K562 (cell line): Measurements from ENCODE around the gene MATN1. TPM values are rescaled to one million over a fixed set of nuclear protein-coding genes. Genes with fewer than 3 reads are reported as not detected.
A peak's percentile ranks its signal among the peaks of the same experiment; 100 is the strongest.

Source experiments
- BRD9 ChIP-seq: fragments of 450-650 bp; IDR thresholded peaks from 2 replicates; pipeline ENCODE4 v1.6.1; 2018; ENCODE audit warnings: low read depth; ENCODE audit not compliant: partially characterized antibody
- CREB1 ChIP-seq, 2 experiments: sonication (generic) in 1 of 2; formaldehyde crosslinking in 1 of 2; IDR thresholded peaks; 2 replicates each; pipeline versions ENCODE4 v1.6.1 to v1.8.0; 2012 to 2022; ENCODE audit warnings: inconsistent platforms in 1 of 2, mild to moderate bottlenecking in 1 of 2, missing genetic modification reagents in 1 of 2, moderate library complexity in 1 of 2
- HDAC1 ChIP-seq, 2 experiments: fragments of 450-650 bp; IDR thresholded peaks; 2 replicates each; pipeline ENCODE4 v1.6.1; 2016 to 2017; ENCODE audit warnings: inconsistent platforms in 1 of 2, mild to moderate bottlenecking in 1 of 2, moderate library complexity in 1 of 2
- MBD2 ChIP-seq: sonication (generic); IDR thresholded peaks from 2 replicates; pipeline ENCODE4 v1.6.1; 2016; ENCODE audit warnings: low read depth, borderline replicate concordance
- MECOM ChIP-seq: fragments of 250-450 bp; sonication (Bioruptor Pico); IDR thresholded peaks from 2 replicates; pipeline ENCODE4 v1.8.0; 2022; ENCODE audit warnings: inconsistent platforms
- MYBL2 ChIP-seq, 2 experiments: fragments of 450-650 bp in 1 of 2; sonication (generic) in 1 of 2; formaldehyde crosslinking in 1 of 2; IDR thresholded peaks; 2 replicates each; pipeline versions ENCODE4 v1.6.1 to v1.8.1; 2017 to 2022; ENCODE audit warnings: borderline replicate concordance in 1 of 2, inconsistent platforms in 1 of 2, low read depth in 1 of 2, mild to moderate bottlenecking in 1 of 2, missing genetic modification reagents in 1 of 2, moderate library complexity in 1 of 2
- PCBP1 ChIP-seq: fragments of 200-400 bp; formaldehyde crosslinking; IDR thresholded peaks from 2 replicates; pipeline ENCODE4 v1.6.1; 2018; ENCODE audit warnings: mild to moderate bottlenecking, low read depth, low read length; ENCODE audit not compliant: poor library complexity, severe bottlenecking
- RUNX1 ChIP-seq: sonication (generic); IDR thresholded peaks from 2 replicates; pipeline ENCODE4 v1.6.1; 2016; ENCODE audit warnings: antibody characterized with exemption, low read depth
- SPI1 ChIP-seq: IDR thresholded peaks from 2 replicates; pipeline ENCODE4 v1.6.1; 2011; ENCODE audit warnings: low read depth, low read length, control low read depth, borderline replicate concordance
- TEAD1 ChIP-seq, 2 experiments: fragments of 450-650 bp in 1 of 2; sonication (generic) in 1 of 2; formaldehyde crosslinking; IDR thresholded peaks; 2 replicates each; pipeline versions ENCODE4 v1.4.0 to v1.8.0; 2020 to 2022; ENCODE audit warnings: mild to moderate bottlenecking in 2 of 2, missing genetic modification reagents in 1 of 2
- THRA ChIP-seq: fragments of 450-650 bp; IDR thresholded peaks from 2 replicates; pipeline ENCODE4 v1.6.1; 2017; ENCODE audit warnings: mild to moderate bottlenecking, moderate library complexity
- U2AF1 ChIP-seq: fragments of 200-400 bp; formaldehyde crosslinking; optimal IDR thresholded peaks from 2 replicates; pipeline ENCODE3; 2017; ENCODE audit warnings: mild to moderate bottlenecking, low read depth, low read length, moderate library complexity
- USF2 ChIP-seq: sonication (generic); formaldehyde crosslinking; IDR thresholded peaks from 2 replicates; pipeline ENCODE4 v1.5.0; 2020; ENCODE audit warnings: missing genetic modification reagents
- ZMIZ1 ChIP-seq, 2 experiments: fragments of 150-350 bp in 1 of 2; IDR thresholded peaks; 2 replicates each; pipeline ENCODE4 v1.6.1; 2012 to 2016; ENCODE audit warnings: low read depth in 2 of 2, low read length in 2 of 2, mild to moderate bottlenecking in 1 of 2, moderate library complexity in 1 of 2
- ZNF174 ChIP-seq: fragments of 250-450 bp; sonication (Bioruptor Pico); IDR thresholded peaks from 2 replicates; pipeline ENCODE4 v1.4.0; 2020; ENCODE audit warnings: mild to moderate bottlenecking
- ZNF197 ChIP-seq: fragments of 200-800 bp; sonication (Bioruptor generic); IDR thresholded peaks from 2 replicates; pipeline ENCODE4 v1.6.1; 2016; ENCODE audit warnings: low read depth, missing genetic modification characterization, missing compliant biosample characterization
- ZNF277 ChIP-seq: fragments of 250-450 bp; sonication (Bioruptor Pico); IDR thresholded peaks from 2 replicates; pipeline ENCODE4 v1.8.0; 2022; ENCODE audit warnings: inconsistent platforms, mild to moderate bottlenecking, moderate library complexity, borderline replicate concordance
- ZNF316 ChIP-seq: fragments of 450-650 bp; IDR thresholded peaks from 2 replicates; pipeline ENCODE4 v1.6.1; 2016
- ZNF41 ChIP-seq: fragments of 250-450 bp; sonication (Bioruptor Pico); conservative IDR thresholded peaks from 2 replicates; pipeline ENCODE4 v1.4.0; 2020; ENCODE audit warnings: mild to moderate bottlenecking
- ZNF79 ChIP-seq: fragments of 250-450 bp; sonication (Bioruptor Pico); IDR thresholded peaks from 2 replicates; pipeline ENCODE4 v1.4.0; 2020; ENCODE audit warnings: low read depth, mild to moderate bottlenecking, moderate library complexity
- polyA plus RNA-seq, 8 experiments: library from polyadenylated mRNA; depleted of rRNA in 4 of 8; stranded (reverse) in 5 of 8; unstranded in 3 of 8; fragments of >200 nt; fragmentation: Nextera tagmentation in 2 of 8; fragmentation: Illumina TruSeq in 1 of 8; extraction: Ambion mirVana in 2 of 8; extraction: Trizol in 1 of 8; gene quantifications; 2 replicates each; pipeline versions ENCODE4 v1.2.1 to v1.2.3, GENCODE V29; 2011 to 2014; ENCODE audit warnings: inconsistent platforms in 1 of 8, missing spikeins in 1 of 8
- total RNA-seq, 7 experiments: library from RNA; depleted of rRNA in 6 of 7; stranded (reverse); fragments of >200 nt in 6 of 7; fragmentation: Illumina TruSeq in 2 of 7; extraction: Trizol in 2 of 7; gene quantifications; 2 replicates each; pipeline versions ENCODE4 v1.2.1 to v1.2.3, GENCODE V29; 2011 to 2021; ENCODE audit warnings: low replicate concordance in 1 of 7

Gene MATN1
- total and polyA plus RNA-seq, 9 of the 15 experiments (the other 6 are each of a cell fraction or from before 2014, with no cell fraction given), result 0.10 to 2.3 (median 1.2) TPM

GRCh38 chr1:30735668-30736498 is 12.5 kb upstream of the MATN1 start (continued):
- TF ChIP-seq PCBP1 (no peak), SPI1 (no peak), ZNF277 (no peak), HDAC1 (IDR thresholded peaks at IDR 0.05) (no peak), ZNF316 (no peak), RUNX1 (no peak), USF2 (CRISPR knock-in tag) (no peak), CREB1 (IDR thresholded peaks at IDR 0.05) (no peak), CREB1 (CRISPR knock-in tag; IDR thresholded peaks at IDR 0.05) (no peak; the same call in 1 of the 2 replicates), BRD9 (peak; percentile 54), TEAD1 (CRISPR knock-in tag; IDR thresholded peaks at IDR 0.05) (0 out of 4 replicates have a peak, but pooled peaks of 1 of the 2 experiments have one; percentile 15), MYBL2 (IDR thresholded peaks at IDR 0.05; ENCODE audit: low read depth) (no peak), MYBL2 (CRISPR knock-in tag; IDR thresholded peaks at IDR 0.05; ENCODE audit: borderline replicate concordance) (no peak), ZNF197 (CRISPR knock-in tag) (no peak), ZNF79 (0 out of 2 replicates have a peak, but pooled peaks have one; percentile 32), ZNF41 (0 out of 2 replicates have a peak, but pooled peaks have one; percentile 22), MBD2 (no peak), U2AF1 (no peak), ZNF174 (CRISPR knock-in tag) (no peak), THRA (no peak), ZMIZ1 (IDR thresholded peaks at IDR 0.05; ENCODE audit: low read depth in 2 of 2, low read length in 2 of 2) (no peak), MECOM (CRISPR knock-in tag) (0 out of 2 replicates have a peak, but pooled peaks have one; percentile 13)
